ENCODE data around the gene ADCY4. TPM values are rescaled to one million over a fixed set of nuclear protein-coding genes. Genes with fewer than 3 reads are reported as not detected.

ADCY4 gene
- total RNA-seq, 1 experiment from 2014 or later = 1.1 TPM

DNA sequence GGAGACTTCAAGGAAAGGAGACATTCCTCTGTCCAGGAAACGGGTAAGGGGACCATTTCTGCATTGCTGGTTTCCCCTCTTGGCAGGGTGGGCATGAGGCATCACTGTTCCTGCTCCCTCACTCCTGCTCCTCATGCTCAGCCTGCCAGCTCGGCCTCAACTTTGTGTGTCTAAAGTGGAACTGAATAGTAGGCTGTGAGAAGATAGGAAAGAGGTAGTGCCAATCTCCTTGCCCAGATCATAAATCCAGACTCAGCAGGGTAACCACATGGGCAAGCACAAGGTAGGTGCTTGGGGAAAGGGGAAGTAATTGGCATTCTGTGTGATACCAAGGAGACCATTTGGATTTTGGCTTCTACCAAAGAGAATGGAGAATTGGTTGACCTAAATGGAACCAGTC lies 21.0 kb downstream of the ADCY4 start:
- TF ChIP-seq TP53 (CRISPR knock-in tag; IDR thresholded peaks at IDR 0.05) = no peak
- no peak for TF ChIP-seq SMAD4 (CRISPR knock-in tag; IDR thresholded peaks at IDR 0.05)
- TF ChIP-seq, protein P1, sequence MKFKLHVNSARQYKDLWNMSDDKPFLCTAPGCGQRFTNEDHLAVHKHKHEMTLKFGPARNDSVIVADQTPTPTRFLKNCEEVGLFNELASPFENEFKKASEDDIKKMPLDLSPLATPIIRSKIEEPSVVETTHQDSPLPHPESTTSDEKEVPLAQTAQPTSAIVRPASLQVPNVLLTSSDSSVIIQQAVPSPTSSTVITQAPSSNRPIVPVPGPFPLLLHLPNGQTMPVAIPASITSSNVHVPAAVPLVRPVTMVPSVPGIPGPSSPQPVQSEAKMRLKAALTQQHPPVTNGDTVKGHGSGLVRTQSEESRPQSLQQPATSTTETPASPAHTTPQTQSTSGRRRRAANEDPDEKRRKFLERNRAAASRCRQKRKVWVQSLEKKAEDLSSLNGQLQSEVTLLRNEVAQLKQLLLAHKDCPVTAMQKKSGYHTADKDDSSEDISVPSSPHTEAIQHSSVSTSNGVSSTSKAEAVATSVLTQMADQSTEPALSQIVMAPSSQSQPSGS (CRISPR knock-in tag; IDR thresholded peaks at IDR 0.05; ENCODE audit: borderline replicate concordance, low read depth) = no peak
- no peak for TF ChIP-seq FOXP1 (CRISPR knock-in tag; IDR thresholded peaks at IDR 0.05; ENCODE audit: borderline replicate concordance)
- no peak for TF ChIP-seq RORB (CRISPR knock-in tag; IDR thresholded peaks at IDR 0.05)
- no peak for TF ChIP-seq PRRX2 (CRISPR knock-in tag; IDR thresholded peaks at IDR 0.05)
- TF ChIP-seq, protein P2, sequence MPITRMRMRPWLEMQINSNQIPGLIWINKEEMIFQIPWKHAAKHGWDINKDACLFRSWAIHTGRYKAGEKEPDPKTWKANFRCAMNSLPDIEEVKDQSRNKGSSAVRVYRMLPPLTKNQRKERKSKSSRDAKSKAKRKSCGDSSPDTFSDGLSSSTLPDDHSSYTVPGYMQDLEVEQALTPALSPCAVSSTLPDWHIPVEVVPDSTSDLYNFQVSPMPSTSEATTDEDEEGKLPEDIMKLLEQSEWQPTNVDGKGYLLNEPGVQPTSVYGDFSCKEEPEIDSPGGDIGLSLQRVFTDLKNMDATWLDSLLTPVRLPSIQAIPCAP (CRISPR knock-in tag; IDR thresholded peaks at IDR 0.05) = no peak
- no peak for TF ChIP-seq ZNF317 (CRISPR knock-in tag; IDR thresholded peaks at IDR 0.05; ENCODE audit: borderline replicate concordance, low read depth)
- no peak for TF ChIP-seq SP1 (CRISPR knock-in tag; conservative IDR thresholded peaks at IDR 0.05)
- TF ChIP-seq NFYB (CRISPR knock-in tag; conservative IDR thresholded peaks at IDR 0.05; ENCODE audit: low read depth) = no peak
- TF ChIP-seq RELA (CRISPR knock-in tag; IDR thresholded peaks at IDR 0.05; ENCODE audit: borderline replicate concordance) = no peak
- TF ChIP-seq, protein P3, sequence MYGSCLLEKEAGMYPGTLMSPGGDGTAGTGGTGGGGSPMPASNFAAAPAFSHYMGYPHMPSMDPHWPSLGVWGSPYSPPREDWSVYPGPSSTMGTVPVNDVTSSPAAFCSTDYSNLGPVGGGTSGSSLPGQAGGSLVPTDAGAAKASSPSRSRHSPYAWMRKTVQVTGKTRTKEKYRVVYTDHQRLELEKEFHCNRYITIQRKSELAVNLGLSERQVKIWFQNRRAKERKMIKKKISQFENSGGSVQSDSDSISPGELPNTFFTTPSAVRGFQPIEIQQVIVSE (CRISPR knock-in tag; IDR thresholded peaks at IDR 0.05; ENCODE audit: borderline replicate concordance) = no peak
- TF ChIP-seq NR1H2 (CRISPR knock-in tag; IDR thresholded peaks at IDR 0.05) = no peak
- TF ChIP-seq ZNF671 (CRISPR knock-in tag; IDR thresholded peaks at IDR 0.05) = no peak
- no peak for TF ChIP-seq KAT7 (CRISPR knock-in tag; IDR thresholded peaks at IDR 0.05; ENCODE audit: borderline replicate concordance)
- TF ChIP-seq TCF7 (CRISPR knock-in tag; IDR thresholded peaks at IDR 0.05; ENCODE audit: low read depth) = no peak
- TF ChIP-seq, protein P4, sequence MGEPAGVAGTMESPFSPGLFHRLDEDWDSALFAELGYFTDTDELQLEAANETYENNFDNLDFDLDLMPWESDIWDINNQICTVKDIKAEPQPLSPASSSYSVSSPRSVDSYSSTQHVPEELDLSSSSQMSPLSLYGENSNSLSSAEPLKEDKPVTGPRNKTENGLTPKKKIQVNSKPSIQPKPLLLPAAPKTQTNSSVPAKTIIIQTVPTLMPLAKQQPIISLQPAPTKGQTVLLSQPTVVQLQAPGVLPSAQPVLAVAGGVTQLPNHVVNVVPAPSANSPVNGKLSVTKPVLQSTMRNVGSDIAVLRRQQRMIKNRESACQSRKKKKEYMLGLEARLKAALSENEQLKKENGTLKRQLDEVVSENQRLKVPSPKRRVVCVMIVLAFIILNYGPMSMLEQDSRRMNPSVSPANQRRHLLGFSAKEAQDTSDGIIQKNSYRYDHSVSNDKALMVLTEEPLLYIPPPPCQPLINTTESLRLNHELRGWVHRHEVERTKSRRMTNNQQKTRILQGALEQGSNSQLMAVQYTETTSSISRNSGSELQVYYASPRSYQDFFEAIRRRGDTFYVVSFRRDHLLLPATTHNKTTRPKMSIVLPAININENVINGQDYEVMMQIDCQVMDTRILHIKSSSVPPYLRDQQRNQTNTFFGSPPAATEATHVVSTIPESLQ (CRISPR knock-in tag; IDR thresholded peaks at IDR 0.05) = no peak
- DNase-seq (ENCODE audit: low spot score) (no peak), ATAC-seq (no peak)
- no peak overlapping the region for H3K4me3 Mint-ChIP-seq
- H3K27me3 Mint-ChIP-seq (ENCODE audit: low read depth) = peaks cover 70% of the 10 kb centered on the region
- peaks cover 9% of the 10 kb centered on the region for H3K4me1 Mint-ChIP-seq
- no peak overlapping the region for H3K27ac Mint-ChIP-seq
- ChIA-PET POLR2A (no interaction called here), CTCF (interaction anchor here (4.2 kb wide), 1 partner anchor 118 kb away, joined by 18 read pairs; no protein-coding TSS in a partner anchor)
- H3K36me3 Mint-ChIP-seq = peaks cover 3% of the 10 kb centered on the region; the same call in 1 of the 2 replicates
- H3K9me3 Mint-ChIP-seq = no peaks in the 10 kb centered on the region

DNA sequence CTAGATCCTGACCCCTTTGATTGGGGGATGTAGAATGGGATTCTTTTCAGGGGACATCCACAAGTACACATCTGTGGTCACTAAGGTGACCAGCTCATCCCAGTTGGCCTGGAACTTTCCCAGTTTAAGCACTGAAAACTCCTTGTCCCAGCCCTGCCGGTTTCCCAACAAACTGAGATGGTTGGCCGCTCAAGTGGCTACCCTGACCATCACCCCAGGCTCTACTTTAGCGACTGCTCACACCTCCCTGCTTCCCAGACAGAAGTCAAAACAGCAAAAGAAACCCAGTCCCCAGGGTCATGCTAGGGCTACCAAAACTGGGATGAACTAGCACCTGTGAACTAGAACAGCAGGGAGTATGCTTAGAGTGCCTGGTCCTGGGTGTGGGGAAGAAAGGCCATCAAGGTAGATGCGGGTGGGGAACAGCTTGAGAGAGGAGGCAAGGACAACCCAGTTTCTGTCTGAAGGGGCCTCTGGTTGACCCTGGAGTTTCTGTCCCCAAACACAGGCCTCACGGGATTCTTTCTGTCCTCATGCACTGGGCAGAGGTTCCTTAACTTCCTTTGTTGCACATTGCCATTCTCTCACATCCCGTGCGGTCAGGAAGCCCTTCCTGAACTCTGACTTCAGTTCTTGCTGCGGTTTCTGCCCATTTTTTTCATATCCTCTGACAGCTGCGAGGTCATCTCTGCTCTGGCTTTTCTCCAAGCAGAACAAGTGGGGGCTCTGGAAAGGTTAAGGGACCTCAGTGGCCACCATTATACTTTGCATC lies 21.9 kb downstream of the ADCY4 start:
- ChIA-PET CTCF (interaction anchor here (4.2 kb wide), 1 partner anchor 119 kb away, joined by 18 read pairs; no protein-coding TSS in a partner anchor), POLR2A (no interaction called here)
- Mint-ChIP-seq H3K36me3 (peaks cover 5% of the 10 kb centered on the region), H3K27me3 (ENCODE audit: low read depth) (peaks cover 60% of the 10 kb centered on the region), H3K27ac (no peak overlapping the region), H3K4me1 (peaks cover 12% of the 10 kb centered on the region), H3K9me3 (no peaks in the 10 kb centered on the region), H3K4me3 (no peak overlapping the region)
- TF ChIP-seq, protein P5, sequence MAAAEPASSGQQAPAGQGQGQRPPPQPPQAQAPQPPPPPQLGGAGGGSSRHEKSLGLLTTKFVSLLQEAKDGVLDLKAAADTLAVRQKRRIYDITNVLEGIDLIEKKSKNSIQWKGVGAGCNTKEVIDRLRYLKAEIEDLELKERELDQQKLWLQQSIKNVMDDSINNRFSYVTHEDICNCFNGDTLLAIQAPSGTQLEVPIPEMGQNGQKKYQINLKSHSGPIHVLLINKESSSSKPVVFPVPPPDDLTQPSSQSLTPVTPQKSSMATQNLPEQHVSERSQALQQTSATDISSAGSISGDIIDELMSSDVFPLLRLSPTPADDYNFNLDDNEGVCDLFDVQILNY (CRISPR knock-in tag; IDR thresholded peaks at IDR 0.05) = no peak
- DNase-seq (ENCODE audit: low spot score) (no peak), ATAC-seq (no peak)

Measured in WTC11 (cell line).